HCT116 (cell line): ENCODE data around the gene TNS2. TPM values are rescaled to one million over a fixed set of nuclear protein-coding genes. Genes with fewer than 3 reads are reported as not detected.

Source experiments
- ATAC-seq: fragments of 200-7000 bp; cut with Tn5 transposase; 2 replicates; pipeline ENCODE4 v1.9.1; 2020; ENCODE audit warnings: mild to moderate bottlenecking, moderate library complexity
- BruUV-seq: library from RNA; stranded (reverse); fragments of 400-500 nt; replicated peaks from 2 replicates; lab custom pipeline; 2021; lab: Mats Ljungman, UMichigan
- CTCF ChIA-PET: fragments of 300-600 bp; sonication (Branson Sonifier 250); formaldehyde crosslinking; loops from one replicate; lab custom pipeline; 2021; ENCODE audit warnings: antibody characterized with exemption; lab: Charles Lee
- POLR2A ChIA-PET: fragments of 300-600, 350-600 bp; sonication (Branson Sonifier 250); formaldehyde crosslinking; loops from one replicate; lab custom pipeline; 2021; ENCODE audit warnings: antibody characterized with exemption; lab: Charles Lee
- RAD21 ChIA-PET, 2 experiments: fragments of 300-600 bp; sonication (Branson Sonifier 250); formaldehyde crosslinking; loops; one replicate each; lab custom pipeline; 2023; ENCODE audit warnings: low total read pairs in 2 of 2; ENCODE audit not compliant: uncharacterized antibody in 2 of 2, unreplicated experiment in 2 of 2, low non-redundant PET in 1 of 2; lab: Charles Lee
- DNase-seq: peaks from one replicate; pipeline ENCODE4 v3.0.0-alpha.2; 2010; ENCODE audit warnings: low read depth, low spot score
- H2AFZ ChIP-seq: fragments of 200-600 bp; shearing (Covaris generic), sonication (generic); 2 replicates; pipeline ENCODE4 v1.6.1; 2017; ENCODE audit warnings: low read depth, mixed run types, mixed read lengths, antibody characterized with exemption, low read length; ENCODE audit not compliant: poor library complexity, severe bottlenecking
- H3K27ac ChIP-seq: 2 replicates; pipeline ENCODE4 v1.5.1; 2012; ENCODE audit warnings: low read depth, low read length
- H3K27me3 ChIP-seq: fragments of 200-600 bp; sonication (generic); 2 replicates; pipeline ENCODE4 v1.6.1; 2016; ENCODE audit warnings: mixed run types, low read length, mixed read lengths; ENCODE audit not compliant: insufficient read depth
- H3K36me3 ChIP-seq, 2 experiments: fragments of 200-500 bp in 1 of 2; fragments of 200-600 bp in 1 of 2; sonication (Bioruptor generic) in 1 of 2; sonication (generic) in 1 of 2; 2 replicates each; pipeline versions ENCODE4 v1.5.1 to v1.6.1; 2014 to 2016; ENCODE audit warnings: low read length in 2 of 2, inconsistent platforms in 1 of 2, mixed read lengths in 1 of 2, mixed run types in 1 of 2; ENCODE audit not compliant: insufficient read depth in 2 of 2, control insufficient read depth in 1 of 2
- H3K4me1 ChIP-seq, 2 experiments: fragments of 200-600 bp in 1 of 2; sonication (generic) in 1 of 2; 2 replicates each; pipeline versions ENCODE4 v1.5.1 to v1.6.1; 2012 to 2017; ENCODE audit warnings: low read length in 2 of 2, inconsistent platforms in 1 of 2, mild to moderate bottlenecking in 1 of 2, mixed read lengths in 1 of 2, mixed run types in 1 of 2, moderate library complexity in 1 of 2; ENCODE audit not compliant: insufficient read depth in 2 of 2, control insufficient read depth in 1 of 2
- H3K4me2 ChIP-seq: fragments of 200-600 bp; sonication (generic); 2 replicates; pipeline ENCODE4 v1.6.1; 2017; ENCODE audit warnings: mixed run types, low read length, mixed read lengths
- H3K4me3 ChIP-seq, 2 experiments: fragments of 200-600 bp in 1 of 2; sonication (generic) in 1 of 2; replicated peaks in 1 of 2; 2 replicates each; pipeline ENCODE4 v1.5.1; 2011 to 2016; ENCODE audit warnings: low read length in 2 of 2, control low read depth in 1 of 2, low read depth in 1 of 2, mild to moderate bottlenecking in 1 of 2, mixed read lengths in 1 of 2, mixed run types in 1 of 2
- H3K79me2 ChIP-seq: fragments of 200-600 bp; sonication (generic); 2 replicates; pipeline ENCODE4 v1.6.1; 2017; ENCODE audit warnings: mild to moderate bottlenecking, mixed run types, low read length, moderate library complexity, mixed read lengths; ENCODE audit not compliant: insufficient read depth
- H3K9ac ChIP-seq: fragments of 200-600 bp; sonication (generic); 2 replicates; pipeline ENCODE4 v1.6.1; 2016; ENCODE audit warnings: low read length, mixed read lengths
- H3K9me2 ChIP-seq: fragments of 200-600 bp; sonication (generic), shearing (Covaris generic); 2 replicates; pipeline ENCODE4 v1.6.1; 2017; ENCODE audit warnings: mixed run types, mild to moderate bottlenecking, moderate library complexity; ENCODE audit not compliant: insufficient read depth
- H3K9me3 ChIP-seq, 2 experiments: fragments of 200-500 bp in 1 of 2; fragments of 200-600 bp in 1 of 2; sonication (Bioruptor generic) in 1 of 2; sonication (generic) in 1 of 2; 2 replicates each; pipeline ENCODE4 v1.6.1; 2014 to 2017; ENCODE audit warnings: low read length in 2 of 2, mixed read lengths in 2 of 2, inconsistent platforms in 1 of 2, low read depth in 1 of 2, mild to moderate bottlenecking in 1 of 2, mixed run types in 1 of 2, moderate library complexity in 1 of 2; ENCODE audit not compliant: control insufficient read depth in 1 of 2, insufficient read depth in 1 of 2
- H4K20me1 ChIP-seq: fragments of 200-600 bp; sonication (generic), shearing (Covaris generic); 2 replicates; pipeline ENCODE4 v1.6.1; 2017; ENCODE audit warnings: mixed run types, mild to moderate bottlenecking, moderate library complexity; ENCODE audit not compliant: insufficient read depth
- CBX3 ChIP-seq: IDR thresholded peaks from 2 replicates; pipeline ENCODE4 v1.6.1; 2012; ENCODE audit warnings: low read depth
- EZH2phosphoT487 ChIP-seq: fragments of 200-600 bp; IDR thresholded peaks from 2 replicates; pipeline ENCODE4 v1.6.1; 2018; ENCODE audit warnings: antibody characterized with exemption, borderline replicate concordance
- JUND ChIP-seq: IDR thresholded peaks from 2 replicates; pipeline ENCODE4 v1.6.1; 2012
- MAX ChIP-seq: IDR thresholded peaks from 2 replicates; pipeline ENCODE4 v1.6.1; 2012
- RAD21 ChIP-seq: IDR thresholded peaks from 2 replicates; pipeline ENCODE4 v1.6.1; 2012; ENCODE audit warnings: low read depth, mild to moderate bottlenecking
- TCF7L2 ChIP-seq: IDR thresholded peaks from 2 replicates; pipeline ENCODE4 v1.7.0; 2011; ENCODE audit warnings: borderline replicate concordance, inconsistent platforms; ENCODE audit not compliant: insufficient read depth, insufficient read length; ENCODE audit errors: extremely low read depth
- YY1 ChIP-seq: IDR thresholded peaks from 2 replicates; pipeline ENCODE4 v1.6.1; 2011; ENCODE audit warnings: low read length, low read depth, moderate library complexity, mild to moderate bottlenecking; ENCODE audit not compliant: insufficient replicate concordance; ENCODE audit errors: extremely low read depth
- ZFX ChIP-seq: fragments of 450-650 bp; IDR thresholded peaks from 2 replicates; pipeline ENCODE4 v1.6.1; 2017
- intact Hi-C: fragments of 100-400 bp; cut with micrococcal nuclease; formaldehyde crosslinking; loops from 2 replicates; pipeline ENCODE4 v1.10.0; 2022
- total RNA-seq: library from RNA; stranded (reverse); gene quantifications from one replicate; pipeline ENCODE4 v1.2.1, GENCODE V29; 2021; ENCODE audit not compliant: unreplicated experiment
- TF ChIP-seq, protein P1 (sequence below): IDR thresholded peaks from 2 replicates; pipeline ENCODE4 v1.6.1; 2011; ENCODE audit warnings: mild to moderate bottlenecking, low read length, moderate library complexity; ENCODE audit not compliant: insufficient replicate concordance; ENCODE audit errors: extremely low read depth

TNS2 gene
- total RNA-seq, 1 experiment from 2014 or later, result 25.7 TPM

GRCh38 chr12:53062977-53063707 is 13.3 kb downstream of the TNS2 start:
- Histone ChIP-seq H3K9me3 (no peaks in the 10 kb centered on the region), H2AFZ (no peak overlapping the region), H3K27ac (no peak overlapping the region), H3K9ac (no peak overlapping the region), H3K79me2 (no peaks in the 10 kb centered on the region), H3K9me2 (no peaks in the 10 kb centered on the region), H3K4me2 (no peak overlapping the region), H3K36me3 (peaks cover 3 to 29% of the 10 kb centered on the region in 2 experiments; a peak in 3 of 4 replicates), H3K27me3 (no peaks in the 10 kb centered on the region), H3K4me3 (no peak overlapping the region), H4K20me1 (peaks cover 3% of the 10 kb centered on the region; the same call in 1 of the 2 replicates), H3K4me1 (peaks cover 25 to 52% of the 10 kb centered on the region in 2 experiments)
- no TSS peak for BruUV-seq
- CTCF ChIA-PET, result interaction anchor here (0.8 to 1.4 kb wide), 4 partner anchors 16 to 135 kb away, joined by 3 to 4 read pairs (median 3); partner anchors contain the start of gene SPRYD3
- no peak for DNase-seq
- TF ChIP-seq RAD21, result no peak
- TF ChIP-seq JUND, result no peak
- no peak for TF ChIP-seq CBX3
- TF ChIP-seq YY1, result no peak
- TF ChIP-seq TCF7L2, result no peak
- TF ChIP-seq, protein P1, sequence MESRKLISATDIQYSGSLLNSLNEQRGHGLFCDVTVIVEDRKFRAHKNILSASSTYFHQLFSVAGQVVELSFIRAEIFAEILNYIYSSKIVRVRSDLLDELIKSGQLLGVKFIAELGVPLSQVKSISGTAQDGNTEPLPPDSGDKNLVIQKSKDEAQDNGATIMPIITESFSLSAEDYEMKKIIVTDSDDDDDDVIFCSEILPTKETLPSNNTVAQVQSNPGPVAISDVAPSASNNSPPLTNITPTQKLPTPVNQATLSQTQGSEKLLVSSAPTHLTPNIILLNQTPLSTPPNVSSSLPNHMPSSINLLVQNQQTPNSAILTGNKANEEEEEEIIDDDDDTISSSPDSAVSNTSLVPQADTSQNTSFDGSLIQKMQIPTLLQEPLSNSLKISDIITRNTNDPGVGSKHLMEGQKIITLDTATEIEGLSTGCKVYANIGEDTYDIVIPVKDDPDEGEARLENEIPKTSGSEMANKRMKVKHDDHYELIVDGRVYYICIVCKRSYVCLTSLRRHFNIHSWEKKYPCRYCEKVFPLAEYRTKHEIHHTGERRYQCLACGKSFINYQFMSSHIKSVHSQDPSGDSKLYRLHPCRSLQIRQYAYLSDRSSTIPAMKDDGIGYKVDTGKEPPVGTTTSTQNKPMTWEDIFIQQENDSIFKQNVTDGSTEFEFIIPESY, result no peak
- TF ChIP-seq EZH2phosphoT487, result no peak
- TF ChIP-seq MAX, result no peak
- TF ChIP-seq ZFX, result no peak
- RAD21 ChIA-PET, result no interaction called here
- intact Hi-C loops, result loop anchor here (10.0 kb wide), 1 partner anchor 222 kb away; no protein-coding TSS in a partner anchor
- POLR2A ChIA-PET, result interaction anchor here (0.6 to 1.9 kb wide), 2 partner anchors 9 to 181 kb away, joined by 3 to 5 read pairs; no protein-coding TSS in a partner anchor
- ATAC-seq, result no peak
